22Rv1 (cell line): ENCODE data around the gene CALU.

Source experiments
- ZFX ChIP-seq: fragments of 450-650 bp; IDR thresholded peaks from 2 replicates; pipeline ENCODE4 v1.6.1; 2017; ENCODE audit warnings: antibody characterized with exemption, borderline replicate concordance
- TF ChIP-seq, protein P1 (sequence below): fragments of 450-650 bp; IDR thresholded peaks from 2 replicates; pipeline ENCODE4 v1.5.1; 2017; ENCODE audit warnings: mild to moderate bottlenecking

DNA sequence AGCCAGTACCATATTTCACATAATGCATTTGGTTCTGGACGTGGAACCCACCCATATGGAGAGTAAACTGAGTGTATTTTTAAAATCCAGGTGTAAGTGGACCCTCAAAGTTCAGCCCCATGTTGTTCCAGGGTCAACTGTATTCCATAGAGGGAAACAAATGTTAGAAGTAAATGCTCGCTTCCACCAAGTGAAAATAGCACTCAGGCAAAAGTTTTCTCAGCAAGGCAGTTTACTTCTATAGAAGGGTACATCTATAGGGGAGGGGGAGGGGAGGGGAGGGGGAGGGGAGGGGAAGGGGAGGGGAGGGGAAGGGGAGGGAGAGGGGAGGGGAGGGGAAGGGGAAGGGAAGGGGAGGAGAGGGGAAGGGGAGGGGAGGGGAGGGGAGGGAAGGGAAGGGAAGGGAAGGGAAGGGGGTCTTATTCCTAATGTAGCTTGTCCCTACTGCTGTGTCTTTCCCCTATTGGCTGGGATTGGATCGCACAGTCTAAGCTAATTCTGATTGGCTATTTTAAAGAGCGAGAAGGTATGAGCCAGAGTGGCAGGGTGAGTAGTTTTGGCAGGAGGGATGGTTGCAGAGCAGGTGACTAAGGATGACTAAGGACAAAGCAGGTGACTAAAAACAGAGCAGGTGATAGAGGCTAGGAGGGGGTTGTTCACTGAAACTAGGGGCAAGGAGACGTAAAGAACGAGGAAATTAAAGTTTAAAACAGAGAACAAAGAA lies 37.9 kb upstream of the CALU start:
- TF ChIP-seq, protein P1, sequence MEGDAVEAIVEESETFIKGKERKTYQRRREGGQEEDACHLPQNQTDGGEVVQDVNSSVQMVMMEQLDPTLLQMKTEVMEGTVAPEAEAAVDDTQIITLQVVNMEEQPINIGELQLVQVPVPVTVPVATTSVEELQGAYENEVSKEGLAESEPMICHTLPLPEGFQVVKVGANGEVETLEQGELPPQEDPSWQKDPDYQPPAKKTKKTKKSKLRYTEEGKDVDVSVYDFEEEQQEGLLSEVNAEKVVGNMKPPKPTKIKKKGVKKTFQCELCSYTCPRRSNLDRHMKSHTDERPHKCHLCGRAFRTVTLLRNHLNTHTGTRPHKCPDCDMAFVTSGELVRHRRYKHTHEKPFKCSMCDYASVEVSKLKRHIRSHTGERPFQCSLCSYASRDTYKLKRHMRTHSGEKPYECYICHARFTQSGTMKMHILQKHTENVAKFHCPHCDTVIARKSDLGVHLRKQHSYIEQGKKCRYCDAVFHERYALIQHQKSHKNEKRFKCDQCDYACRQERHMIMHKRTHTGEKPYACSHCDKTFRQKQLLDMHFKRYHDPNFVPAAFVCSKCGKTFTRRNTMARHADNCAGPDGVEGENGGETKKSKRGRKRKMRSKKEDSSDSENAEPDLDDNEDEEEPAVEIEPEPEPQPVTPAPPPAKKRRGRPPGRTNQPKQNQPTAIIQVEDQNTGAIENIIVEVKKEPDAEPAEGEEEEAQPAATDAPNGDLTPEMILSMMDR = no peak
- TF ChIP-seq ZFX = no peak
